HEK293T (cell line): ENCODE measurements around the gene SAA1.
"Not testable (repeated sequence)": the region's sequence is repeated elsewhere in the genome, so short reads cannot be mapped to it uniquely, and the experiment has no call there.

ENCODE experiments used
- CTCF ChIA-PET: fragments of 350-600 bp; formaldehyde crosslinking; extraction: SDS; loops from one replicate; lab custom pipeline; 2021; ENCODE audit warnings: antibody characterized with exemption, inconsistent platforms; lab: Yijun Ruan, JAX
- POLR2A ChIA-PET: fragments of 350-600 bp; formaldehyde crosslinking; extraction: SDS; loops from one replicate; lab custom pipeline; 2020; ENCODE audit warnings: antibody characterized with exemption, inconsistent platforms; lab: Yijun Ruan, JAX
- DNase-seq: peaks from one replicate; pipeline ENCODE4 v3.0.0; 2012; ENCODE audit warnings: mixed read lengths; ENCODE audit errors: extremely low spot score
- ARNT ChIP-seq: fragments of 450-650 bp; IDR thresholded peaks from 2 replicates; pipeline ENCODE4 v1.6.1; 2017; ENCODE audit warnings: mild to moderate bottlenecking
- BHLHE40 ChIP-seq: fragments of 450-650 bp; IDR thresholded peaks from 2 replicates; pipeline ENCODE4 v1.6.1; 2016; ENCODE audit warnings: mild to moderate bottlenecking, moderate library complexity, borderline replicate concordance
- CTBP1 ChIP-seq: fragments of 450-650 bp; IDR thresholded peaks from 2 replicates; pipeline ENCODE4 v1.6.1; 2016; ENCODE audit warnings: borderline replicate concordance
- ELF4 ChIP-seq: fragments of 450-650 bp; IDR thresholded peaks from 2 replicates; pipeline ENCODE4 v1.6.1; 2017; ENCODE audit warnings: antibody characterized with exemption
- FOXA1 ChIP-seq: fragments of 450-650 bp; IDR thresholded peaks from 2 replicates; pipeline ENCODE4 v1.6.1; 2016; ENCODE audit warnings: mild to moderate bottlenecking
- FOXK2 ChIP-seq: fragments of 450-650 bp; IDR thresholded peaks from 2 replicates; pipeline ENCODE4 v1.6.1; 2016; ENCODE audit warnings: mild to moderate bottlenecking
- FOXM1 ChIP-seq: fragments of 450-650 bp; IDR thresholded peaks from 2 replicates; pipeline ENCODE4 v1.6.1; 2017; ENCODE audit warnings: mild to moderate bottlenecking, borderline replicate concordance
- HDGF ChIP-seq: fragments of 450-650 bp; IDR thresholded peaks from 2 replicates; pipeline ENCODE4 v1.6.1; 2017; ENCODE audit warnings: antibody characterized with exemption, borderline replicate concordance
- L3MBTL2 ChIP-seq: fragments of 450-650 bp; conservative IDR thresholded peaks from 2 replicates; pipeline ENCODE4 v1.6.1; 2016; ENCODE audit warnings: mild to moderate bottlenecking
- LEF1 ChIP-seq: fragments of 450-650 bp; IDR thresholded peaks from 2 replicates; pipeline ENCODE4 v1.6.1; 2017; ENCODE audit warnings: mild to moderate bottlenecking, borderline replicate concordance
- NFRKB ChIP-seq: fragments of 450-650 bp; IDR thresholded peaks from 2 replicates; pipeline ENCODE4 v1.6.1; 2016; ENCODE audit warnings: mild to moderate bottlenecking, moderate library complexity
- SP1 ChIP-seq: fragments of 450-650 bp; IDR thresholded peaks from 2 replicates; pipeline ENCODE4 v1.6.1; 2017
- SUZ12 ChIP-seq: fragments of 450-650 bp; IDR thresholded peaks from 2 replicates; pipeline ENCODE4 v1.6.1; 2016; ENCODE audit warnings: mild to moderate bottlenecking
- TARDBP ChIP-seq: fragments of 450-650 bp; IDR thresholded peaks from 2 replicates; pipeline ENCODE4 v1.6.1; 2016
- ZNF384 ChIP-seq: fragments of 450-650 bp; IDR thresholded peaks from 2 replicates; pipeline ENCODE4 v1.6.1; 2016
- TF ChIP-seq, protein P1 (sequence below): fragments of 450-650 bp; IDR thresholded peaks from 2 replicates; pipeline ENCODE4 v1.6.1; 2016

The SAA1 gene

DNA sequence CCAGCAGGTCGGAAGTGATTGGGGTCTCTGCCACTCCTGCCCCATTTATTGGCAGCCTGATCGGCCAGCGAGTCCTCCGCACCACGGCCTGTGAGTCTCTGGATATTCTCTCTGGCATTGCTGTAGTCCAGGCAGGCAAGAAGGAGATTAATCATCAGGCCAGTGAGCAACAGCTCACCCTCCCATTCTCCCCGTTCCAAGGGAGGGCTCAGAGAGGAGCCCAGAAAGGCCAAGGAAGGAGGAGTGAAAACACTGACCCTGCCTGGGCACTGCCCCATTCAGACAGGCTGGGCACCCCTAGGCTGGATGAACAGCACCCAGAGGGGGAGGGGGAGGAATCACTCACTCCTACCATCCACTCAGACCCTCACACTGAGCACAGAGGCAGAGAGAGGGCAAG lies 20.7 kb upstream of the SAA1 start:
- ChIA-PET POLR2A (no interaction called here), CTCF (no interaction called here)
- DNase-seq = no peak
- TF ChIP-seq FOXM1 (no peak), CTBP1 (no peak), FOXK2 (no peak), ELF4 (no peak), FOXA1 (no peak), L3MBTL2 (no peak), ZNF384 (no peak), TARDBP (no peak), ARNT (no peak), BHLHE40 (no peak), NFRKB (no peak), LEF1 (no peak), HDGF (no peak), SUZ12 (no peak)

DNA sequence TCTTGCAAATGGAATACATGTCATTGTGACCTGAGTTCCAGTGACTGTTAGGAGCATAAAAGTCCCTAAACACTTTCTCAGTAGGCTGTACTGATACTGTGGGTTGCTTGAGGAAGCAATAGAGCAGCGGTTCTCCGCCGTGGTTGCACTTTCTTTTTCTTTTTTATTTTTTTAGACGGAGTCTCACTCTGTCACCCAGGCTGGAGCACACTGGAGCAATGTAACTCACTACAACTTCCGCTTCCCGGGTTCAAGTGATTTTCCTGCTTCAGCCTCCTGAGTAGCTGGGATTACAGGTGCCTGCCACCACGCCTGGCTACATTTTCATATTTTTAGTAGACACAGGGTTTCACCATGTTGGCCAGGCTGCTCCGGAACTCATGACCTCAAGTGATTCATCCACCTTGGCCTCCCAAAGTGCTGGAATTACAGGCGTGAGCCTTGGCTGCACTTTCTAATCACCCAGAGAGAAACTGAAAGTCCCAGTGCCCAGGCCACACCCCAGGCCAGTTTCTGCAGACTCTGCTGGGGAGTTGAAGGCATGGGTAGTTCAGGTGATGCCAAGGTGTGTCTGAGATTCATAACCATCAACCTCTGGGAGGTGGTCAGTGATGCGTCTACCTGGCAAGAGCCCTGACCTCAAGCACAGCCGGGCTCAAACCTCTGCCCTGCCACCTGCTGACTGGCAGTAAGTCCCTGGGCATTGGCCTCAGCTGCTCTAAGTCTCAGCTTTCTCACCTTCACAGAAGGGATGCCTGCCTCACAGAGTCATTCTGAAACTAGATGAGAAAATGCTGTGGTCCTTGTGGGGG lies 19.5 kb upstream of the SAA1 start:
- DNase-seq, CTCF ChIA-PET, POLR2A ChIA-PET: not testable (repeated sequence)

DNA sequence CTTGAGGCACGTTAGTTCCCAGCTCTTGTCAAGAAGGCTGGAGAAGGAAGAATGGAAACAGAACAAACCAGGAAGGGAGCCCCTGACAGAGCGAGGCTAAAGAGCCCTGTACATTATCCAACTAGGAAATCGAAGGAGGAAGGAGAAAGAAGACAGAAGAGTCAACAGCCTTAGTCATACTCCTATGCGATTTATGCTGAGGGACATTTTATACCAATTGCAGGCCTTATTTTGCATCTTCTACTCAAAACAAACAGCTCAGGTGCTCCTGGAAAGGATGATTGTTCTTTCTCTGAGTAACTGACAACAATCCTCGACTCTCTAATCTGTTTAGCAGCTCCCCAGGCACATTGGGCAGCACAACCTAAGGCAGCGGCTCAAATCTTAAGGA lies 18.9 kb upstream of the SAA1 start:
- CTCF ChIA-PET, DNase-seq, POLR2A ChIA-PET: not testable (repeated sequence)

DNA sequence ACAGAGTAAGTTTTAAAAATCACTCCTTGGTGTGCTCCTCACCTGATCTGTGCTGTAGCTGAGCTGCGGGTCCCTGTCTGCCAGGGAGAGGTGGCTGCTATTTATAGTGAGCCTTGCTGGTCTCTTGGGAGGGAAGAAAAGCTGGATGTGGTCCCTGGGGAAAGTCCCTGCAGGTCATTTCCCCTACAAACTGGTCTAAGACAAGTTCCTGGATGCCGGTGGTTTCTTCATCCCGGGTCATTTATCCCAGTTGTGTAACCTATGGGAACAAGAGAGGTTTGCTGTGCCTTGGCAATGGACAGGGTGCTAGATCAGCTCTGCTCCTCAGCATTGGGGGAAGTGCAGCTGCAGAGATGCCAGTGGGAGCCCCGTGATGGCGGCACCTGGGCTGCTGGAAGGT lies 17.5 kb upstream of the SAA1 start, which contains the start of gene SAA2:
TSS of gene SAA2 (minus strand) at position 108 of the 400 bp plus-strand sequence. CDS start 657 bp downstream, outside the sequence.
- POLR2A ChIA-PET = no interaction called here
- CTCF ChIA-PET = no interaction called here
- TF ChIP-seq TARDBP (no peak), ARNT (no peak), BHLHE40 (no peak), FOXA1 (no peak), LEF1 (no peak), FOXK2 (no peak), CTBP1 (no peak), L3MBTL2 (no peak), ELF4 (no peak)
- no peak for DNase-seq

DNA sequence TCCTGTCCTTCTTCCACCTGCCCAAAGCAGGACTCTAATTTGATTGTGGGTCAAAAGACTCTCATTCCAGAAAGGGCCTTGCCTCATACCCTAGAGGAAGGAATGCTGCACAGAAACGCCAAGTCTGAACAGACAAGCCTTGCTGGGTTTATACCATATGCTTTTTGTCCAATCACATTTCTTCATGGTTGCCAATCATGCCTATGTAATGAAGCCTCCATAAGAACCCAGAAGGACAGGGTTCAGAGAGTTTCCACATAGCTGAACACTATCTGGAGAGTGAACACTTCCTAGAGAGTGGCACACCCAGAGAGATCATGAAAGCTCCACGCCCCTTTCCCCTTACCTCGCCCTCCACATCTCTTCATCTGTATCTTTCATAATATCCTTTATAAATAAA lies 12.8 kb upstream of the SAA1 start:
- TF ChIP-seq ELF4 = no peak
- no peak for TF ChIP-seq SUZ12
- no peak for TF ChIP-seq HDGF
- no peak for TF ChIP-seq ZNF384
- TF ChIP-seq FOXA1 = no peak
- TF ChIP-seq FOXM1 = no peak
- no peak for TF ChIP-seq LEF1
- TF ChIP-seq ARNT = no peak
- TF ChIP-seq NFRKB = no peak
- TF ChIP-seq FOXK2 = no peak
- no peak for TF ChIP-seq L3MBTL2
- TF ChIP-seq TARDBP = no peak
- TF ChIP-seq BHLHE40 = no peak
- TF ChIP-seq, protein P1, sequence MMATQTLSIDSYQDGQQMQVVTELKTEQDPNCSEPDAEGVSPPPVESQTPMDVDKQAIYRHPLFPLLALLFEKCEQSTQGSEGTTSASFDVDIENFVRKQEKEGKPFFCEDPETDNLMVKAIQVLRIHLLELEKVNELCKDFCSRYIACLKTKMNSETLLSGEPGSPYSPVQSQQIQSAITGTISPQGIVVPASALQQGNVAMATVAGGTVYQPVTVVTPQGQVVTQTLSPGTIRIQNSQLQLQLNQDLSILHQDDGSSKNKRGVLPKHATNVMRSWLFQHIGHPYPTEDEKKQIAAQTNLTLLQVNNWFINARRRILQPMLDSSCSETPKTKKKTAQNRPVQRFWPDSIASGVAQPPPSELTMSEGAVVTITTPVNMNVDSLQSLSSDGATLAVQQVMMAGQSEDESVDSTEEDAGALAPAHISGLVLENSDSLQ = no peak
- no peak for TF ChIP-seq SP1
- TF ChIP-seq CTBP1 = no peak
- no peak for DNase-seq
- ChIA-PET POLR2A (interaction anchor here (1.3 kb wide), 1 partner anchor 141 kb away, joined by 4 read pairs; the partner anchor contains the start of gene LDHA), CTCF (no interaction called here)

DNA sequence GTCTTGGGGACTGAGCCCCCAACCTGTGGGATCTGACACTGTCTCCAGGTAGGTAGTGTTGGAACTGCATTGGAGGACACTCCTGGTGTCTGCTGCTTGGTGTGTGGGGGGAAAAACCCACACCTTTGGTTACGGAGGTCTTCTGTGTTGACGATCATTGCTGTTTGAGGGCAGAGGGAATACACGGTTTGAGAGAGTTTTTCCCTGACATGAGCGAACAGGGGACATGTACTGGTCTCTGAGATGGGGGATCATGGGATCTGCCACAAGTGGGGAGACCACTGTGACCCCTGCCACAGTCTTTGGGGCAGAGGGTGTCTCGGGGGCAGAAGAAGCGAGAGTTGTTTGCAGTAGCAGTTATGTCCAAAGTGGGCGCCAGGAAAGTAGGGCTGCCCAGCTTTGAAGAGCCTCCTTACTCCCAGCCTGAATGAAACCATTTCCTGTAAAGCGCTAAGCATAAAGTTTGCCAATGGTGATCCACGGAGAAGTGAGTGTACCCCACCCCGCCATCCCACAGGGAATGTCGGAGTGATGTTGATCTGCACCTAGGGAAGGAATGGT lies 12.2 kb upstream of the SAA1 start:
- POLR2A ChIA-PET = no interaction called here
- CTCF ChIA-PET = no interaction called here
- no peak for DNase-seq
- TF ChIP-seq L3MBTL2 = no peak
- no peak for TF ChIP-seq ZNF384
- TF ChIP-seq BHLHE40 = no peak
- TF ChIP-seq SP1 = no peak
- no peak for TF ChIP-seq CTBP1
- TF ChIP-seq LEF1 = no peak
- no peak for TF ChIP-seq TARDBP
- no peak for TF ChIP-seq FOXK2
- no peak for TF ChIP-seq FOXA1
- no peak for TF ChIP-seq SUZ12
- TF ChIP-seq, protein P1 = no peak
